SK-N-SH (cell line): Measurements from ENCODE around the gene PBX2. TPM values are rescaled to one million over a fixed set of nuclear protein-coding genes. Genes with fewer than 3 reads are reported as not detected.

Experiments used
- CTCF ChIA-PET: fragments of 300-600, 350-600 bp; formaldehyde crosslinking; extraction: SDS; loops from one replicate; lab custom pipeline; 2021; lab: Yijun Ruan, JAX
- POLR2A ChIA-PET: fragments of 350-600 bp; sonication (Branson Sonifier 250); formaldehyde crosslinking; extraction: SDS; loops from one replicate; lab custom pipeline; 2020; ENCODE audit warnings: antibody characterized with exemption, inconsistent platforms; lab: Yijun Ruan, JAX
- DNase-seq: peaks from one replicate; pipeline ENCODE4 v3.0.0; 2012
- H2AFZ ChIP-seq: fragments of 200-600 bp; sonication (generic); 2 replicates; pipeline ENCODE4 v1.8.1; 2016; ENCODE audit warnings: antibody characterized with exemption, mild to moderate bottlenecking, low read depth
- H3F3A ChIP-seq: fragments of 200-600 bp; sonication (generic); replicated peaks from 2 replicates; pipeline ENCODE3; 2016; ENCODE audit warnings: antibody characterized with exemption, mild to moderate bottlenecking; ENCODE audit not compliant: insufficient read depth
- H3K27ac ChIP-seq, 2 experiments: fragments of 200-500 bp in 1 of 2; fragments of 200-600 bp in 1 of 2; sonication (Bioruptor generic) in 1 of 2; sonication (generic), shearing (Covaris generic) in 1 of 2; 2 replicates each; pipeline versions ENCODE4 v1.5.1 to v1.6.1; 2014 to 2016; ENCODE audit warnings: low read depth in 2 of 2, inconsistent platforms in 1 of 2, low read length in 1 of 2, mild to moderate bottlenecking in 1 of 2, mixed read lengths in 1 of 2
- H3K27me3 ChIP-seq: fragments of 200-600 bp; sonication (generic), shearing (Covaris generic); 2 replicates; pipeline ENCODE4 v1.6.1; 2016; ENCODE audit warnings: mixed run types; ENCODE audit not compliant: insufficient read depth
- H3K36me3 ChIP-seq, 2 experiments: fragments of 200-500 bp in 1 of 2; fragments of 200-600 bp in 1 of 2; sonication (Bioruptor generic) in 1 of 2; sonication (generic) in 1 of 2; replicated peaks in 1 of 2; 2 replicates each; pipeline versions ENCODE3 to v1.5.1; 2014 to 2016; ENCODE audit warnings: low read length in 1 of 2, mild to moderate bottlenecking in 1 of 2; ENCODE audit not compliant: insufficient read depth in 2 of 2, control insufficient read depth in 1 of 2
- H3K4me1 ChIP-seq, 2 experiments: fragments of 200-500 bp in 1 of 2; fragments of 200-600 bp in 1 of 2; sonication (Bioruptor generic) in 1 of 2; sonication (generic), shearing (Covaris generic) in 1 of 2; 2 replicates each; pipeline versions ENCODE4 v1.5.1 to v1.6.1; 2014 to 2016; ENCODE audit warnings: low read depth in 1 of 2, low read length in 1 of 2, mixed run types in 1 of 2; ENCODE audit not compliant: insufficient read depth in 2 of 2, control insufficient read depth in 1 of 2
- H3K4me2 ChIP-seq: fragments of 200-600 bp; sonication (generic), shearing (Covaris generic); 2 replicates; pipeline ENCODE4 v1.6.1; 2017; ENCODE audit warnings: mixed run types
- H3K4me3 ChIP-seq, 2 experiments: fragments of 200-500 bp in 1 of 2; fragments of 200-600 bp in 1 of 2; sonication (Bioruptor generic) in 1 of 2; sonication (generic), shearing (Covaris generic) in 1 of 2; 2 replicates each; pipeline versions ENCODE4 v1.5.1 to v1.8.1; 2014 to 2016; ENCODE audit warnings: low read depth in 2 of 2, inconsistent platforms in 1 of 2, low read length in 1 of 2, mild to moderate bottlenecking in 1 of 2, mixed read lengths in 1 of 2, moderate library complexity in 1 of 2
- H3K79me2 ChIP-seq: fragments of 200-600 bp; sonication (generic); 2 replicates; pipeline ENCODE4 v1.8.1; 2017; ENCODE audit warnings: mild to moderate bottlenecking; ENCODE audit not compliant: insufficient read depth
- H3K9ac ChIP-seq: fragments of 200-600 bp; sonication (generic); 2 replicates; pipeline ENCODE4 v1.6.1; 2017; ENCODE audit warnings: mixed run types
- H3K9me2 ChIP-seq: fragments of 200-600 bp; sonication (generic); 2 replicates; pipeline ENCODE4 v1.6.1; 2017; ENCODE audit warnings: mixed run types
- H3K9me3 ChIP-seq: fragments of 200-600 bp; sonication (generic); 2 replicates; pipeline ENCODE4 v1.6.1; 2017; ENCODE audit warnings: mixed run types, mild to moderate bottlenecking, moderate library complexity
- H4K20me1 ChIP-seq: fragments of 200-600 bp; sonication (generic); 2 replicates; pipeline ENCODE4 v1.6.1; 2017; ENCODE audit warnings: mild to moderate bottlenecking, mixed run types; ENCODE audit not compliant: insufficient read depth
- CHD2 ChIP-seq: fragments of 150-350 bp; IDR thresholded peaks from 2 replicates; pipeline ENCODE4 v1.6.1; 2018; ENCODE audit warnings: low read length; ENCODE audit not compliant: partially characterized antibody
- MEF2A ChIP-seq: IDR thresholded peaks from 2 replicates; pipeline ENCODE4 v1.4.0; 2012; ENCODE audit warnings: low read depth, borderline replicate concordance
- MXI1 ChIP-seq: IDR thresholded peaks from 2 replicates; pipeline ENCODE4 v1.6.1; 2012; ENCODE audit warnings: mild to moderate bottlenecking, low read depth, low read length, improper control_type of control experiment
- NRF1 ChIP-seq: IDR thresholded peaks from 2 replicates; pipeline ENCODE4 v1.6.1; 2012; ENCODE audit warnings: low read depth, mild to moderate bottlenecking, low read length
- PBX3 ChIP-seq: IDR thresholded peaks from 2 replicates; pipeline ENCODE4; 2012
- TEAD4 ChIP-seq: IDR thresholded peaks from 2 replicates; pipeline ENCODE4 v1.4.0; 2012; ENCODE audit warnings: mild to moderate bottlenecking, borderline replicate concordance; ENCODE audit not compliant: insufficient read depth
- YY1 ChIP-seq: IDR thresholded peaks from 2 replicates; pipeline ENCODE4 v1.4.0; 2012; ENCODE audit warnings: low read depth, mild to moderate bottlenecking
- WGBS: methylation state at CpG from one replicate; pipeline ENCODE4 v1.1.6; 2017; ENCODE audit warnings: low lambda C conversion rate; 5-methylcytosine and 5-hydroxymethylcytosine counted together
- polyA plus RNA-seq, 3 experiments: library from polyadenylated mRNA; depleted of rRNA; stranded (reverse); fragments of >200 nt; gene quantifications; 2 replicates each; pipeline ENCODE4 v1.2.3, GENCODE V29; 2012
- TF ChIP-seq, protein P1 (sequence below): IDR thresholded peaks from 2 replicates; pipeline ENCODE4 v1.4.0; 2012; ENCODE audit warnings: low read depth

Gene PBX2
- polyA plus RNA-seq, 1 of the 3 experiments (the other 2 are of a cell fraction) = 74.5 TPM

DNA sequence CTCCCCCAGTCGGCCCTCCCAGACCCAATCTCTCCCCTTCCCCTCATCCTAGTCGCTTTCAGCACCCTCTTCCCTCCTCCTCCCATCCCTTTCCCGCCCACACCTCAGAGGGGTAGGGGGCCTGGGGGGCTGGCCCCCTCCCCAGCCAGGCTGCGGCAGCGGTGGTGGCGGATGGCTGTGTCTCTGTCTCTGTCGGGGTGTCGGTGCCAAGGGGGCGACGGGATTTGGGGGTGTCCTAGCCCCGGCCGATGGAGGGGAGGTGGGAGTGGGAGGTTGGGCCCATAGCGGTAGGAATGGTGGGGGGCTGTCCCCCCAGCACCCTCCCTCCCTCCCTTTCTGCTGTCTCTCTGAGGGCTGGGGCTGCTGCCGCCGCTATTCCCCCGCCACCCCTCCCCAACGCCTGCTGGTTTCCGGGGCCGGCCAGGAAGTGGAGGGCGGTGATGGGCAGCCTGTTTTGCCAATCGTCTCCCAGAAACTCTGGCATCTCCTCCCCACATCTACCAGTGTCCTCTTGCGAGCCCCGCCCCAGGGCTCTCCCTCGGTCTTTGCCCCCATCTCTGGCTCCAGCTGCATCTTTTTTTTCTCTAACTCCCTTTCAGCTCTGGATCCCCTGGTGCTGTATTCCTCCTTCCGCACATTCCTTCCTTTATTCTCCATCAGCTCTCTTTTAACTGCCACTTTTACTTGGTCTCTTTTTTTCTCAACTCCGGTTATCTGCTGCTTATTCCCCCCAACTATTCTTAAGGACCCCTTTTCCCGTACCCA, 14.1 kb downstream of the PBX2 start, which contains the start of gene AGPAT1 (continued):
- TF ChIP-seq CHD2 (peak; percentile 72), MXI1 (0 out of 2 replicates have a peak, but pooled peaks have one; percentile 28), NRF1 (no peak), TEAD4 (no peak)

- no peaks in the 10 kb centered on the region for H3K9me3 ChIP-seq
- H3F3A ChIP-seq = peaks cover 13% of the 10 kb centered on the region
- DNase-seq = no peak
- no peaks in the 10 kb centered on the region for H3K9me2 ChIP-seq
- H3K4me2 ChIP-seq = peak overlapping the region; percentile 81
- H3K79me2 ChIP-seq = peaks cover 55% of the 10 kb centered on the region
- ChIA-PET CTCF (no interaction called here), POLR2A (no interaction called here)
- WGBS = 7% methylated on average over 2 of the region's 2 CpGs
- H2AFZ ChIP-seq = peak overlapping the region; percentile 73
- TF ChIP-seq MEF2A = no peak
- TF ChIP-seq TEAD4 = no peak
- no peak for TF ChIP-seq YY1
- TF ChIP-seq PBX3 = no peak
- TF ChIP-seq, protein P1, sequence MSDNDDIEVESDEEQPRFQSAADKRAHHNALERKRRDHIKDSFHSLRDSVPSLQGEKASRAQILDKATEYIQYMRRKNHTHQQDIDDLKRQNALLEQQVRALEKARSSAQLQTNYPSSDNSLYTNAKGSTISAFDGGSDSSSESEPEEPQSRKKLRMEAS = no peak
- peak overlapping the region in 1 of 2 experiments; percentile 87; a peak in 3 of 4 replicates for H3K27ac ChIP-seq
- H3K4me1 ChIP-seq = peaks cover 12 to 40% of the 10 kb centered on the region in 2 experiments; a peak in 3 of 4 replicates
- H3K36me3 ChIP-seq = peaks cover 0 to 13% of the 10 kb centered on the region in 2 experiments
- H3K9ac ChIP-seq = peak overlapping the region; percentile 84
- peak overlapping the region; percentile 84 to 99 for H3K4me3 ChIP-seq
- H4K20me1 ChIP-seq = no peaks in the 10 kb centered on the region
- no peaks in the 10 kb centered on the region for H3K27me3 ChIP-seq
These were observed 14.7 kb downstream of the PBX2 start for GRCh38 chr6:32175322-32175710.

GRCh38 chr6:32174416-32174815, 15.6 kb downstream of the PBX2 start:
- no peak for TF ChIP-seq CHD2
- H4K20me1 ChIP-seq = no peaks in the 10 kb centered on the region
- no peak overlapping the region for H3K9ac ChIP-seq
- peaks cover 13% of the 10 kb centered on the region for H3F3A ChIP-seq
- H3K36me3 ChIP-seq = peaks cover 0 to 15% of the 10 kb centered on the region in 2 experiments
- 88% methylated on average over 1 of the region's 1 CpG for WGBS
- no peaks in the 10 kb centered on the region for H3K9me3 ChIP-seq
- DNase-seq = no peak
- H3K79me2 ChIP-seq = peaks cover 53% of the 10 kb centered on the region
- peaks cover 11 to 36% of the 10 kb centered on the region in 2 experiments; a peak in 3 of 4 replicates for H3K4me1 ChIP-seq
- POLR2A ChIA-PET = no interaction called here
- no peaks in the 10 kb centered on the region for H3K9me2 ChIP-seq
- peak overlapping the region in 1 of 2 experiments; percentile 84; a peak in 2 of 4 replicates for H3K4me3 ChIP-seq
- CTCF ChIA-PET = no interaction called here
- no peak overlapping the region for H2AFZ ChIP-seq
- H3K4me2 ChIP-seq = peak overlapping the region; percentile 81
- no peaks in the 10 kb centered on the region for H3K27me3 ChIP-seq
- 0 out of 4 replicates have a peak overlapping the region, but pooled peaks of 1 of the 2 experiments have one; percentile 17 for H3K27ac ChIP-seq
